GM12878 (cell line): ENCODE measurements around the gene PANX2.

ENCODE experiments used
- EZH2 ChIP-seq: IDR thresholded peaks from 2 replicates; pipeline ENCODE4 v1.6.1; 2012; ENCODE audit warnings: low read depth, mild to moderate bottlenecking, control low read depth, inconsistent platforms, low read length, borderline replicate concordance; ENCODE audit not compliant: control insufficient read depth
- KDM1A ChIP-seq: fragments of 200-600 bp; sonication (generic); IDR thresholded peaks from 2 replicates; pipeline ENCODE4 v1.6.1; 2016; ENCODE audit warnings: borderline replicate concordance
- LARP7 ChIP-seq: fragments of 450-650 bp; IDR thresholded peaks from 2 replicates; pipeline ENCODE4 v1.6.1; 2017; ENCODE audit warnings: mild to moderate bottlenecking
- POLR2AphosphoS2 ChIP-seq: IDR thresholded peaks from 2 replicates; pipeline ENCODE4 v1.6.1; 2011; ENCODE audit warnings: low read depth, mild to moderate bottlenecking, low read length, improper control_type of control experiment, moderate library complexity
- POLR2AphosphoS5 ChIP-seq: IDR thresholded peaks from 2 replicates; pipeline ENCODE4 v1.6.1; 2011; ENCODE audit warnings: mild to moderate bottlenecking, low read length, inconsistent platforms
- RFX5 ChIP-seq: IDR thresholded peaks from 2 replicates; pipeline ENCODE4 v1.6.1; 2011; ENCODE audit warnings: low read depth, low read length, improper control_type of control experiment
- SP1 ChIP-seq: IDR thresholded peaks from one replicate; pipeline ENCODE4 v1.6.1; 2011; ENCODE audit warnings: low read depth, low read length
- TAF1 ChIP-seq: IDR thresholded peaks from 2 replicates; pipeline ENCODE4 v1.6.1; 2011; ENCODE audit warnings: mild to moderate bottlenecking, low read depth, low read length, borderline replicate concordance
- TCF7 ChIP-seq: IDR thresholded peaks from 2 replicates; pipeline ENCODE4 v1.6.1; 2014; ENCODE audit warnings: antibody characterized with exemption, borderline replicate concordance
- YY1 ChIP-seq: IDR thresholded peaks from 2 replicates; pipeline ENCODE4 v1.6.1; 2011; ENCODE audit warnings: low read depth, mild to moderate bottlenecking, low read length
- TF ChIP-seq, protein P1 (sequence below): fragments of 450-650 bp; IDR thresholded peaks from 2 replicates; pipeline ENCODE4 v1.6.1; 2018; ENCODE audit warnings: mild to moderate bottlenecking, low read depth, moderate library complexity; ENCODE audit not compliant: partially characterized antibody

DNA sequence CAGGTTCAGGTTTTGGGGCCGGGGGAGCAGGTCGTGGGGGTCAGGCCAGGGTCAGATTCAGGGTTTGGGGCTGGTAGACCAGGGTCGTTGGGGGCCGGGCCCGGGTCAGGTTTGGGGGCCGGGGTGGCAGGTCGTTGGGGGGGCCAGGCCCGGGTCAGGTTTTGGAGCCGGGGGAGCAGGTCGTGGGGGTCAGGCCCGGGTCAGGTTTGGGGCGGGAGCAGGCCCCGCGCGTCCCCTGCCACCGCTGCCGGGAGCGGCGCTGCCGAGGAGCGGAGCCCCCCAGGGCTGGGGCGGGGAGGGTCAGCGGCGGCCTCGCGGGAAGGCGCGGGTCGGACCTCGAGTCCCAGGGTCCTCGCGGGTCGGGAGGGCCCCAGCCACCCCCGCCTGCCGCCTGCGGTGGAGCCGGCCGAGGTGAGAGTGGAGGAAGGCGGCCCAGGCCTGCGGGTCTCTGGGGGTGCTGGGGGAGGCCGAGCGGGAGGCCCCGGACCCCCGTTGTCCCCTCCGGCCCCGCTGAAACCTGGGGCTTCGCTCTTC is 15.7 kb downstream of the PANX2 start:
- TF ChIP-seq EZH2 (no peak), POLR2AphosphoS2 (no peak), POLR2AphosphoS5 (no peak; the same call in 1 of the 2 replicates), RFX5 (no peak), KDM1A (no peak), LARP7 (no peak), TAF1 (no peak), SP1 (no peak), TCF7 (no peak), YY1 (no peak)
- TF ChIP-seq, protein P1, sequence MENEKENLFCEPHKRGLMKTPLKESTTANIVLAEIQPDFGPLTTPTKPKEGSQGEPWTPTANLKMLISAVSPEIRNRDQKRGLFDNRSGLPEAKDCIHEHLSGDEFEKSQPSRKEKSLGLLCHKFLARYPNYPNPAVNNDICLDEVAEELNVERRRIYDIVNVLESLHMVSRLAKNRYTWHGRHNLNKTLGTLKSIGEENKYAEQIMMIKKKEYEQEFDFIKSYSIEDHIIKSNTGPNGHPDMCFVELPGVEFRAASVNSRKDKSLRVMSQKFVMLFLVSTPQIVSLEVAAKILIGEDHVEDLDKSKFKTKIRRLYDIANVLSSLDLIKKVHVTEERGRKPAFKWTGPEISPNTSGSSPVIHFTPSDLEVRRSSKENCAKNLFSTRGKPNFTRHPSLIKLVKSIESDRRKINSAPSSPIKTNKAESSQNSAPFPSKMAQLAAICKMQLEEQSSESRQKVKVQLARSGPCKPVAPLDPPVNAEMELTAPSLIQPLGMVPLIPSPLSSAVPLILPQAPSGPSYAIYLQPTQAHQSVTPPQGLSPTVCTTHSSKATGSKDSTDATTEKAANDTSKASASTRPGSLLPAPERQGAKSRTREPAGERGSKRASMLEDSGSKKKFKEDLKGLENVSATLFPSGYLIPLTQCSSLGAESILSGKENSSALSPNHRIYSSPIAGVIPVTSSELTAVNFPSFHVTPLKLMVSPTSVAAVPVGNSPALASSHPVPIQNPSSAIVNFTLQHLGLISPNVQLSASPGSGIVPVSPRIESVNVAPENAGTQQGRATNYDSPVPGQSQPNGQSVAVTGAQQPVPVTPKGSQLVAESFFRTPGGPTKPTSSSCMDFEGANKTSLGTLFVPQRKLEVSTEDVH = no peak
